Measurements from ENCODE around the gene MTMR2. TPM values are rescaled to one million over a fixed set of nuclear protein-coding genes. Genes with fewer than 3 reads are reported as not detected.
A peak's percentile ranks its signal among the peaks of the same experiment; 100 is the strongest.

MTMR2 gene
- total and polyA plus RNA-seq, 9 of the 15 experiments (the other 6 are each of a cell fraction or from before 2014, with no cell fraction given) = 12.6 to 35.8 (median 25.2) TPM

GRCh38 chr11:95922099-95922498 lies 1.8 kb downstream of the MTMR2 start:
- TF ChIP-seq SPI1 (IDR thresholded peaks at IDR 0.05; ENCODE audit: borderline replicate concordance, low read depth, low read length) (0 out of 2 replicates have a peak, but pooled peaks have one; percentile 8), MEF2D (tag; conservative IDR thresholded peaks at IDR 0.05; ENCODE audit: low read depth) (no peak)
- Histone ChIP-seq H4K20me1 (replicated peaks; ENCODE audit: control insufficient read depth, insufficient read depth, low read length) (no peaks in the 10 kb centered on the region), H3K4me3 (peak overlapping the region; percentile 29; the same call in 1 of the 2 replicates), H3K27me3 (ENCODE audit: control insufficient read depth in 2 of 2, insufficient read depth in 2 of 2, low read length in 2 of 2) (no peaks in the 10 kb centered on the region), H3K79me2 (ENCODE audit: control insufficient read depth, insufficient read depth, low read length) (peaks cover 71% of the 10 kb centered on the region), H3K9me3 (replicated peaks; ENCODE audit: control insufficient read depth, insufficient read depth, low read depth, low read length) (no peaks in the 10 kb centered on the region), H3K27ac (ENCODE audit: extremely low read depth, low read depth, low read length) (no peak overlapping the region), H3K4me2 (ENCODE audit: insufficient read depth, low read length) (peak overlapping the region; percentile 93; the same call in 1 of the 2 replicates), H3K4me1 (replicated peaks in 1 of 2; ENCODE audit: control insufficient read depth in 2 of 2, insufficient read depth in 2 of 2, low read length in 2 of 2) (peaks cover 6 to 10% of the 10 kb centered on the region in 2 experiments; a peak in 4 of 5 replicates), H3K9ac (ENCODE audit: insufficient read depth in 1 of 2, low read depth in 2 of 2, low read length in 2 of 2) (peak overlapping the region in 1 of 2 experiments; percentile 83; a peak in 2 of 4 replicates), H2AFZ (ENCODE audit: low read depth, low read length) (no peak overlapping the region), H3K36me3 (ENCODE audit: control insufficient read depth, insufficient read depth, low read length) (no peaks in the 10 kb centered on the region), H3K9me1 (ENCODE audit: control insufficient read depth, insufficient read depth, low read length) (no peaks in the 10 kb centered on the region)
- BruUV-seq (replicated peaks) = no TSS peak
- ChIA-PET POLR2A (interaction anchor here (0.6 to 2.5 kb wide), 6 partner anchors 9 to 32 kb away, joined by 3 to 13 read pairs (median 4); no protein-coding TSS in a partner anchor), CTCF (ENCODE audit: low intra/inter-chr PET ratio) (interaction anchor here (0.7 kb wide), 1 partner anchor 29 kb away, joined by 3 read pairs; no protein-coding TSS in a partner anchor)
- in situ Hi-C loops (cut with MboI) = no loop called here
- peak; percentile 43 for ATAC-seq
- intact Hi-C loops (cut with micrococcal nuclease) = loop anchor here (10.0 kb wide), 1 partner anchor 423 kb away; the partner anchor contains the start of gene MAML2
- peak; percentile 46 for FAIRE-seq
- WGBS (ENCODE audit: insufficient coverage, low coverage, missing lambda C conversion rate) = 3% methylated on average over 2 of the region's 2 CpGs
- DNase-seq (ENCODE audit: extremely low read depth in 1 of 4, low spot score in 3 of 4) = peak in 1 of 4 experiments; percentile 32

GRCh38 chr11:95920460-95921105 lies 3.3 kb downstream of the MTMR2 start:
- no peak for FAIRE-seq
- H3K4me1 ChIP-seq (replicated peaks in 1 of 2; ENCODE audit: control insufficient read depth in 2 of 2, insufficient read depth in 2 of 2, low read length in 2 of 2) = peaks cover 6 to 10% of the 10 kb centered on the region in 2 experiments; a peak in 4 of 5 replicates

More at GRCh38 chr11:95920460-95921105, 3.3 kb downstream of the MTMR2 start:
- Histone ChIP-seq H4K20me1 (replicated peaks; ENCODE audit: control insufficient read depth, insufficient read depth, low read length) (no peaks in the 10 kb centered on the region), H3K9me3 (replicated peaks; ENCODE audit: control insufficient read depth, insufficient read depth, low read depth, low read length) (no peaks in the 10 kb centered on the region), H3K9ac (ENCODE audit: insufficient read depth in 1 of 2, low read depth in 2 of 2, low read length in 2 of 2) (no peak overlapping the region), H3K27me3 (ENCODE audit: control insufficient read depth in 2 of 2, insufficient read depth in 2 of 2, low read length in 2 of 2) (no peaks in the 10 kb centered on the region), H3K27ac (ENCODE audit: extremely low read depth, low read depth, low read length) (no peak overlapping the region), H3K36me3 (ENCODE audit: control insufficient read depth, insufficient read depth, low read length) (no peaks in the 10 kb centered on the region), H2AFZ (ENCODE audit: low read depth, low read length) (no peak overlapping the region), H3K9me1 (ENCODE audit: control insufficient read depth, insufficient read depth, low read length) (no peaks in the 10 kb centered on the region), H3K4me2 (ENCODE audit: insufficient read depth, low read length) (no peak overlapping the region), H3K79me2 (ENCODE audit: control insufficient read depth, insufficient read depth, low read length) (peaks cover 79% of the 10 kb centered on the region), H3K4me3 (no peak overlapping the region)
- intact Hi-C loops (cut with micrococcal nuclease) (loop anchor here (10.0 kb wide), 1 partner anchor 424 kb away; the partner anchor contains the start of gene MAML2), in situ Hi-C loops (cut with MboI) (no loop called here)
- no TSS peak for BruUV-seq (replicated peaks)
- 79% methylated on average over 3 of the region's 3 CpGs for WGBS (ENCODE audit: insufficient coverage, low coverage, missing lambda C conversion rate)
- ChIA-PET POLR2A (no interaction called here), CTCF (ENCODE audit: low intra/inter-chr PET ratio) (no interaction called here)
- DNase-seq (ENCODE audit: extremely low read depth in 1 of 4, low spot score in 3 of 4) (peak in 1 of 4 experiments; percentile 20), ATAC-seq (no peak)
- TF ChIP-seq CEBPG (CRISPR knock-in tag; IDR thresholded peaks at IDR 0.05) = no peak
- TF ChIP-seq CEBPG (tag; conservative IDR thresholded peaks at IDR 0.05 in 1 of 2, IDR thresholded peaks at IDR 0.05 in 1 of 2) = peak; percentile 55 to 73; a peak in 3 of 4 replicates
- no peak for TF ChIP-seq ZNF699 (CRISPR knock-in tag; IDR thresholded peaks at IDR 0.05; ENCODE audit: insufficient replicate concordance)
- TF ChIP-seq CEBPB (tag; IDR thresholded peaks at IDR 0.05) = peak; percentile 51
- TF ChIP-seq SMAD4 (CRISPR knock-in tag; conservative IDR thresholded peaks at IDR 0.05) = no peak
- TF ChIP-seq NFIC (IDR thresholded peaks at IDR 0.05) = peak; percentile 83
- TF ChIP-seq ATF4 (CRISPR knock-in tag; IDR thresholded peaks at IDR 0.05) = no peak
- peak; percentile 10 to 11; a peak in 1 of 4 replicates for TF ChIP-seq KDM1A (IDR thresholded peaks at IDR 0.05)
